Stimulated activated CD4-positive, alpha-beta T cell treated with anti-CD3 and anti-CD28 coated beads, Interleukin-2, amount 100 ng/mL, for 24 hours (primary cell): ENCODE results near the gene CREB3L1.

Experiments
- DNase-seq, 2 donors: peaks; one replicate each; pipeline ENCODE4 v3.0.0-alpha.2; 2020

The CREB3L1 gene

DNA sequence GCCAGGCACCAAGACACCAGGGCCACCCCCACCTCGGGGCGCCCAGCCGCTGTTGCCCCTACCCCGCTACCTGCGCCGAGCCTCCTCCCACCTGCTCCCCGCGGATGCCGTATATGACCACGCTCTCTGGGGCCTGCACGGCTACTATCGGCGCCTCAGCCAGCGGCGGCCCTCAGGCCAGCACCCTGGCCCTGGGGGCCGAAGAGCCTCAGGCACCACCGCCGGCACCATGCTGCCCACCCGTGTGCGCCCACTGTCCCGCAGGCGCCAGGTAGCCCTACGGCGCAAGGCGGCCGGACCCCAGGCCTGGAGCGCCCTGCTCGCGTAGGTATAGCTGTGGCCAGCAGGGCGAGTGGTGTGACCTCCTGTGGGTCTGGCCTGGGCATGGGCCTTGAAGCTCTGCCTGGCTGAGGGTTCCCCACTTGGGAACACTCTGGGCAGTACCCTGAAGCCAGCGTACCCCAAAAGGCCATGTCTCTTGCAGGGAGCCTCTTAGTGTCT lies 89.2 kb downstream of the CREB3L1 start:
- no peak for DNase-seq

DNA sequence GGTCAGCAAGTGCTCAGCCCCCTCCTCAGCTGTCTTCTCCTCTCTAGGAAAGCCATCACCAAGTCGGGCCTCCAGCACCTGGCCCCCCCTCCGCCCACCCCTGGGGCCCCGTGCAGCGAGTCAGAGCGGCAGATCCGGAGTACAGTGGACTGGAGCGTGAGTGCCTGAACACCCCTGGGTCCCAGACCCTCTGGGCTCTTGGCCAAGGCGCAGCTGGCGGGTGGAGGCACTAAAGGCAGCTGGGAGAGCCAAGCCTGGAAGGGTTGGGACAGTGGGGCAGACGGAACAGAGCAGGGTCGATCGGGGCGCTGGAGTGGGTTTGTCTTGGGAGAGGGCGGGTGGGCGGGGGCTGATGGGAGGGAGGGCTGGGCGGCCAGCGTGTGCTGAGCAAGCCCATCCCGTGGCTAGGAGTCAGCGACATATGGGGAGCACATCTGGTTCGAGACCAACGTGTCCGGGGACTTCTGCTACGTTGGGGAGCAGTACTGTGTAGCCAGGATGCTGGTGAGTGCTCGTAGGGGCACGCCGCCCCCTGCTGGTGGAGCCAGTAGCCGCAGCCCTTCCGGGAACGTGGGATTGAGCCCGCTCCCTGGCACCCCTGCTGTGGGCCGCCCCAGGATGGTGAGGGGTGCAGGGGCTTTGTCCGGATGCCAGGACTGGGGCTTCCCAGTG lies 89.9 kb downstream of the CREB3L1 start:
- peak; percentile 79 to 83 for DNase-seq

DNA sequence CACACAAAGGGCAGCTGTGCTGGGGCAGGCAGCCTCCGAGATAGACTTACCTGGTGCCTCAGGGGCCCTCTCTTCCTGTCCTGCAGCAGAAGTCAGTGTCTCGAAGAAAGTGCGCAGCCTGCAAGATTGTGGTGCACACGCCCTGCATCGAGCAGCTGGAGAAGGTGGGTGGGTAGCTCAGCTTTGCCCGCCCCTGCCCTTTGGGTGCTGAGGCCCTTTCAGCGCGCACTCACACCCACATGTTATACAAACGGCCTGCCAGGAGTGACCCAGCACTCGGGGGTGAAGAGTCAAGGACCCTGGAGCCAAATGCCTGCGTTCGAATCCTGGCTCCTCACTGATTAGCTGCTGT lies 90.4 kb downstream of the CREB3L1 start:
- DNase-seq, result no peak

DNA sequence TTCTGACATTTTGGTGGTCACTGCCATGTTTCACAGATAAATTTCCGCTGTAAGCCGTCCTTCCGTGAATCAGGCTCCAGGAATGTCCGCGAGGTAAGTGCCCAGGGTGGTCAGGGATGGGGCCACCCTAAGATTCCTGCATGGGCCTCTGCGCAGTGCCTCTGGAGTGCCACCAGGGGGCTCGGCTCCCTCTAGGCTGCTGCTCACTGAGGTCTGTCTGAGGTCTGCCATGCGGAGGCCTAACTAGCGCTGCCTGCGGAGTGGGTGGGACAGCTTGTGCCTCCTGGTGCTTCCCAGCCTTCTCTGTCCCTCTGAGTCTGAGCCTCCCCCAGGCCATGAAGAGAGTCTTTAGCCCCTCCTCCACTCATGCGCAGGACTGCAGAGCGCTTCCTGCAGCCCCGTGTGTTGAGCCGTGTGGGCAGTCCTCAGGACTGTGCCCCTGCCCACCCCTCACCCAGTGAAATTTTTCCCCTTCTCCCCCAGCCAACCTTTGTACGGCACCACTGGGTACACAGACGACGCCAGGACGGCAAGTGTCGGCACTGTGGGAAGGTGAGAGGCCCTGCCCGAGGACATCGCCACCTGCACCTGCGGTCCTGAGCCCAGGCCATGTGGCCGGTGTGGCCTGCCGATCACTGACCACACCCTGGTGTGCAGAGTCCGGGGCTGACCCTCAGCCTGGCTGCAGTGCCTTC lies 92.1 kb downstream of the CREB3L1 start:
- peak; percentile 69 to 71 for DNase-seq

DNA sequence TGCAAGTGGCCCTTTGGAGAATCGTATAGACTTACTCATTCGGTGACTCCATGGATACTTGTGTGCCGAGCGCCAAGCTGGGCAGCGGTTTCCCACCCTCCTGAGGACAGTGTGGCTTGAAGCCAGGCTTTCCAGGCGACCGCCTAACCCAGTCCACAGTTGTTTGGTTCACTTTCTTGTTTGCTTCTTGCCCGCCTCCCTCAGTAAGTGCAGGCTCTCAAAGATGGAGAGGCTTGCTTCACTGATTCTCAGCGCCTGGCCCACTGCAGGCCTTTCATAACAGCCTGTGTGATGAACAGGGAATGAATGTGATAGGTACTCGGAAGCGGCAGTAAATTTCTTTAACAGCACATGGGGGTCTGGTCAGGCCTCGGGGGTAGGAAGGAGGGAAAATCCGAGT lies 92.8 kb downstream of the CREB3L1 start:
- DNase-seq, result no peak
